SK-MEL-5 (cell line): Measurements from ENCODE around the gene CCL25. TPM values are rescaled to one million over a fixed set of nuclear protein-coding genes. Genes with fewer than 3 reads are reported as not detected.
A peak's percentile ranks its signal among the peaks of the same experiment; 100 is the strongest.
"Not testable (repeated sequence)": the region's sequence is repeated elsewhere in the genome, so short reads cannot be mapped to it uniquely, and the experiment has no call there.

Experiments
- DNase-seq: peaks from one replicate; pipeline ENCODE4 v3.0.0-alpha.2; 2016; ENCODE audit warnings: low read depth, low spot score
- in situ Hi-C: cut with HindIII; loops from 2 replicates; pipeline ENCODE4 v1.10.0; 2016; ENCODE audit warnings: low sequenced_read_pairs, high pct_unique_total_duplicates, low pct_unique_long_range_greater_than_20kb
- polyA plus RNA-seq, 2 experiments: library from polyadenylated mRNA; depleted of rRNA; stranded (reverse); fragments of >200 nt; gene quantifications; 2 replicates each; pipeline ENCODE4 v1.2.3, GENCODE V29; 2015
- total RNA-seq: library from RNA; depleted of rRNA; stranded (reverse); fragments of >200 nt; shearing (Covaris generic); gene quantifications from 2 replicates; pipeline ENCODE4 v1.2.3, GENCODE V29; 2014; rRNA removed

The CCL25 gene, protein sequence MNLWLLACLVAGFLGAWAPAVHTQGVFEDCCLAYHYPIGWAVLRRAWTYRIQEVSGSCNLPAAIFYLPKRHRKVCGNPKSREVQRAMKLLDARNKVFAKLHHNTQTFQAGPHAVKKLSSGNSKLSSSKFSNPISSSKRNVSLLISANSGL
- not detected in 2 replicates for total RNA-seq
- not detected in 2 replicates for polyA plus RNA-seq (2015; cell fraction: cytosol; rRNA removed)
- not detected in 2 replicates for polyA plus RNA-seq (2015; cell fraction: nucleus; rRNA removed)

- in situ Hi-C loops: no loop called here
- no peak for DNase-seq
Measured at GRCh38 chr19:8052464-8052859, at the start of gene CCL25. CCL25 (plus strand) TSS chr19:8052760; CDS start chr19:8053050, 290 bp downstream.

GRCh38 chr19:8004001-8004400, 48.6 kb upstream of the CCL25 start:
- in situ Hi-C loops: no loop called here
- DNase-seq: no peak

GRCh38 chr19:8004723-8005513, 47.6 kb upstream of the CCL25 start:
- in situ Hi-C loops: no loop called here
- DNase-seq: no peak

GRCh38 chr19:8005534-8006256, 46.9 kb upstream of the CCL25 start, which contains the start of gene ELAVL1:
ELAVL1 (minus strand) TSS chr19:8005641; CDS start chr19:7991815, 13,826 bp downstream.
- peak; percentile 84 for DNase-seq
- in situ Hi-C loops: no loop called here

DNA sequence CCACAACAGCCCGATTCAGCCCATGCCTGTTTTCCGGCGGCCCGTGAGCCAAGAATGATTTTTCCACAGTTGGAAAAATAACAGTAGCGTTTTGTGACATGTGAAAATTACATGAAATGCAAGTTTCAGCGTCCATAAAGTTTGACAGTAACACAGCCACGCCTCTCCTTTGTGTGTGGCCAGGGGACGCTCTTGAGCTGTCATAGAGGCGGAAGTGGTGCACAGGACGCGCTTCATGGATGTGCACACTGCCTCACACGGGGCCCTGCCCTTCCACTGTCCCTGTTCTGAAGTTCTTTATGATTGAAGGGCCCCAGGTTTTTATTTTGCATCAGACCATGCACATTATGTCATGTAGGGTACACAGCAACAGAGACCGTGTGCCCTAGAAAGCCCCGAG, 34.8 kb upstream of the CCL25 start:
- in situ Hi-C loops: no loop called here
- DNase-seq: no peak

- no peak for DNase-seq
- in situ Hi-C loops: no loop called here
Measured at GRCh38 chr19:8020681-8021080, 31.9 kb upstream of the CCL25 start.

- in situ Hi-C loops: no loop called here
- DNase-seq: no peak
Measured at GRCh38 chr19:8021374-8021773, 31.2 kb upstream of the CCL25 start.

GRCh38 chr19:8022275-8022674, 30.3 kb upstream of the CCL25 start:
- DNase-seq: no peak
- in situ Hi-C loops: no loop called here

DNA sequence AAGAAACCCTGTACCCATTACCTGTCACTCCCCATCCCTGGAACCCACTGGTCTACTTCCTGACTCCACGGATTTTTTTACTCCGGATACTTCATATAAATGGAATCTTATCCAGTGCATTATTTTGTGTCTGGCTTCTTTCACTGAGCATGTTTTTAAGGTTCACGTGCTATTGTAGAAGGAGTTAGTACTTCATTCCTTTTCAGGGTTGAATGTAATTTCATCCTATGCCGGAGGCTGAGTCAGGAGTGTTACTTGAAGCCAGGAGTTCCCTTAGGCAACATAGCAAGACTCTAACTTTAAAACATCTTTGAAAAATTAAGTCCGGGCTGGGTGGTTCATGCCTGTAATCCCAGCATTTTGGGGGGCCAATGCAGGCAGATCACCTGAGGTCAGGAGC, 29.2 kb upstream of the CCL25 start:
- in situ Hi-C loops: no loop called here

GRCh38 chr19:8024256-8024655, 28.3 kb upstream of the CCL25 start:
- DNase-seq, in situ Hi-C loops: not testable (repeated sequence)

More for the DNA sequence above, 29.2 kb upstream of the CCL25 start:
- no peak for DNase-seq

GRCh38 chr19:8025316-8025715, 27.2 kb upstream of the CCL25 start:
- in situ Hi-C loops: no loop called here
- DNase-seq: no peak

GRCh38 chr19:8028951-8029491, 23.5 kb upstream of the CCL25 start:
- DNase-seq: no peak
- in situ Hi-C loops: no loop called here

GRCh38 chr19:8030960-8031359, 21.6 kb upstream of the CCL25 start:
- DNase-seq: peak; percentile 32
- in situ Hi-C loops: no loop called here

DNA sequence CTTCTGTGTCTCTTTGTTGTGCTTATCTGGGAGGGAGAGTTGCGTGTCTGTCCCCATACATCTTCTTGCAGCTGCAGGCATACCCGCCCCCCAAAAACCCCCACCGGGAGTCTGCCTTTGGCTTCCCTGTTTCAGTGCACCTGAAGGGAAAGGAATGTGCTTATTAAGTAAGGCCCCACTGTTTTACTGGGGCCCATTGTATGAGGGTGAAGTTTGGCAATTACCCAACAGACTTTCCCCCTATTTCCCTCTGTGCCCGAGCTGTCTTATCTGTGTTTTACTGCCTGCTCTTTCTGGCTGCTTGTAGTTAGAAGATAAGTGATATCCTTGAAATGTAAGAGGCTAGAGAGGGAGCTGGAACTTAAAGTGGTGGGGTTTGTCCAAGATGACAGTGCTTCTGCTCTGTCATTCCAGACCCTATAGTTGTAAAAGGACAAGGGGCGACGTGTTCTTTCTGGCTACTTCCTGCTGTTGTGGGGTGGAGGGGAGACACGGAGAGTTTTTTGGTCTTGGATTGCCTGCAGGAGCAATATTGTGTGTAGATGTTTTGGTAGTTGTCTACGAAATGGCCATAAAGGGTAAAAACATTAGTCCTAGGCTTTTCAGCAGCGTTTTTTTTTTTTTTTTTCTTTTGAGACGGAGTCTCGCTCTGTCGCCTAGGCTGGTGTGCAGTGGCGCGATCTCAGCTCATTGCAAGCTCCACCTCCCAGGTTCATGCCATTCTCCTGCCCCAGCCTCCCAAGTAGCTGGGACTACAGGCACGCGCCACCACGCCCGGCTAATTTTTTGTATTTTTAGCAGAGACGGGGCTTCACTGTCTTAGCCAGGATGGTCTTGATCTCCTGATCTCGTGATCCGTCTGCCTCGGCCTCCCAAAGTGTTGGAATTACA, 19.0 kb upstream of the CCL25 start:
- in situ Hi-C loops, DNase-seq: not testable (repeated sequence)

- in situ Hi-C loops: no loop called here
- no peak for DNase-seq
Measured at GRCh38 chr19:8034178-8034525, 18.4 kb upstream of the CCL25 start.

GRCh38 chr19:8036434-8037099, 16.0 kb upstream of the CCL25 start:
- in situ Hi-C loops: no loop called here
- no peak for DNase-seq

- in situ Hi-C loops: no loop called here
Measured at GRCh38 chr19:8038815-8039214, 13.7 kb upstream of the CCL25 start.

More at GRCh38 chr19:8038815-8039214, 13.7 kb upstream of the CCL25 start:
- DNase-seq: no peak
